HEK293T (cell line): Measurements from ENCODE around the gene FAM171A1.

Source experiments
- CTCF ChIA-PET: fragments of 350-600 bp; formaldehyde crosslinking; extraction: SDS; loops from one replicate; lab custom pipeline; 2021; ENCODE audit warnings: antibody characterized with exemption, inconsistent platforms; lab: Yijun Ruan, JAX
- POLR2A ChIA-PET: fragments of 350-600 bp; formaldehyde crosslinking; extraction: SDS; loops from one replicate; lab custom pipeline; 2020; ENCODE audit warnings: antibody characterized with exemption, inconsistent platforms; lab: Yijun Ruan, JAX
- DNase-seq: peaks from one replicate; pipeline ENCODE4 v3.0.0; 2012; ENCODE audit warnings: mixed read lengths; ENCODE audit errors: extremely low spot score
- ARNT ChIP-seq: fragments of 450-650 bp; IDR thresholded peaks from 2 replicates; pipeline ENCODE4 v1.6.1; 2017; ENCODE audit warnings: mild to moderate bottlenecking
- BHLHE40 ChIP-seq: fragments of 450-650 bp; IDR thresholded peaks from 2 replicates; pipeline ENCODE4 v1.6.1; 2016; ENCODE audit warnings: mild to moderate bottlenecking, moderate library complexity, borderline replicate concordance
- CTBP1 ChIP-seq: fragments of 450-650 bp; IDR thresholded peaks from 2 replicates; pipeline ENCODE4 v1.6.1; 2016; ENCODE audit warnings: borderline replicate concordance
- ELF4 ChIP-seq: fragments of 450-650 bp; IDR thresholded peaks from 2 replicates; pipeline ENCODE4 v1.6.1; 2017; ENCODE audit warnings: antibody characterized with exemption
- FOXA1 ChIP-seq: fragments of 450-650 bp; IDR thresholded peaks from 2 replicates; pipeline ENCODE4 v1.6.1; 2016; ENCODE audit warnings: mild to moderate bottlenecking
- FOXK2 ChIP-seq: fragments of 450-650 bp; IDR thresholded peaks from 2 replicates; pipeline ENCODE4 v1.6.1; 2016; ENCODE audit warnings: mild to moderate bottlenecking
- FOXM1 ChIP-seq: fragments of 450-650 bp; IDR thresholded peaks from 2 replicates; pipeline ENCODE4 v1.6.1; 2017; ENCODE audit warnings: mild to moderate bottlenecking, borderline replicate concordance
- HDGF ChIP-seq: fragments of 450-650 bp; IDR thresholded peaks from 2 replicates; pipeline ENCODE4 v1.6.1; 2017; ENCODE audit warnings: antibody characterized with exemption, borderline replicate concordance
- L3MBTL2 ChIP-seq: fragments of 450-650 bp; conservative IDR thresholded peaks from 2 replicates; pipeline ENCODE4 v1.6.1; 2016; ENCODE audit warnings: mild to moderate bottlenecking
- LEF1 ChIP-seq: fragments of 450-650 bp; IDR thresholded peaks from 2 replicates; pipeline ENCODE4 v1.6.1; 2017; ENCODE audit warnings: mild to moderate bottlenecking, borderline replicate concordance
- NFRKB ChIP-seq: fragments of 450-650 bp; IDR thresholded peaks from 2 replicates; pipeline ENCODE4 v1.6.1; 2016; ENCODE audit warnings: mild to moderate bottlenecking, moderate library complexity
- PKNOX1 ChIP-seq: fragments of 450-650 bp; IDR thresholded peaks from 2 replicates; pipeline ENCODE4 v1.6.1; 2016
- SP1 ChIP-seq: fragments of 450-650 bp; IDR thresholded peaks from 2 replicates; pipeline ENCODE4 v1.6.1; 2017
- SUZ12 ChIP-seq: fragments of 450-650 bp; IDR thresholded peaks from 2 replicates; pipeline ENCODE4 v1.6.1; 2016; ENCODE audit warnings: mild to moderate bottlenecking
- TARDBP ChIP-seq: fragments of 450-650 bp; IDR thresholded peaks from 2 replicates; pipeline ENCODE4 v1.6.1; 2016
- ZNF384 ChIP-seq: fragments of 450-650 bp; IDR thresholded peaks from 2 replicates; pipeline ENCODE4 v1.6.1; 2016

The FAM171A1 gene

DNA sequence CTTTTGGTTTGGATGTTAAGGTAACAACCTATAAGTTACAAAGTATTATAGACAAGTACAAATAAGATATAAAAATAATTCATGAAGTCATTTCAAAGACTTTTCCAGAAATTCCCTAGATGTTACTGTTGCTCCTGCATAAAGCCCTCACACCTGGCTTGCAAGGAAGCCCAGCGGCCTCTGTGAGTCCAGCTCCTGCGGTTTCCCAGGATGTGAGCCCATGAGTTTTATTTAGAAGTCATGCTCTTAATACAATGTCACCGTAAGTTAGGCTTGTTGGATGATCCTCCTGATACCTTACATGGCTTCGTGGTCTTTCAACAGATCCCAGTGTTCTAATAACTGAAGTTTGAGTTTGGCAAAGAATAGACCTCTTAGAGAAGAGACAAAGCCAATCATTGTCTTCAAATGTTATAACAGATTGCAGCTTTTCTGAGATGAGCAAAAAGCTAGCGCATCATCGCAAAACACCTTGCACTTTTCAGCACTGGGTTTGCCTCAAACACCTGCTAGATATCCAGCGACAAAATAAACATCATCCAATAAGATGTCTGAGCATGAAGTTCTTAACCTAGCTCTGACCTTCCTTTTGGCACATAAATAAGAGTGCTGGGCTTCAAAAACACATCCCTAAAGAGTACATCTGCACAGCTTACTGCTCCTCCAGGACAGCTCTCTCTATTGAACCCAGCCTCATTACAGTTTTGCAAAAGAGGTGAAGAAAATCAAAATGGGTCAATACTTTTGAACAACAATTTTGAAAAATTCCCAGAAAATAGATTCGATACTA lies 3.6 kb downstream of the FAM171A1 start:
- CTCF ChIA-PET: interaction anchor here (0.6 kb wide), 1 partner anchor 105 kb away, joined by 3 read pairs; no protein-coding TSS in a partner anchor
- TF ChIP-seq ELF4 (no peak), ARNT (no peak), SUZ12 (no peak), SP1 (no peak), FOXM1 (no peak), NFRKB (no peak), TARDBP (no peak)
- POLR2A ChIA-PET: no interaction called here
- DNase-seq: no peak

DNA sequence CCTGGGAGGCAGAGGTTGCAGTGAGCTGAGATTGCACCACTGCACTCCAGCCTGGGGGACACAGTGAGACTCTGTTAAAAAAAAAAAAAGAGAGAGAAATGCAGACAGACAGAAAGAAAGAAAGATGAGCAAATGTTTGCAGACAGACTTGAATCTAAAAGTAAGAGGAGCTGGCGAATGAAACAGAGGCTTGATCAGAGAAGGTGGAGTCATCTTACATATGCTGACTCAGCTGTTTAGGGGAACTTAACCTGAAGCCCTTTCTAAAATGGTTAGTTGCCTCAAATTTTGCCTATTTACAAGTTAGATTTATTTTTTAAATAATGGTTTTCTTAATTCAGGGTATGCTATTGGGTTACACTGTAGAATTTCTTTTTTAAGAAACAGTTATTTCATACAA lies 5.4 kb downstream of the FAM171A1 start:
- ChIA-PET CTCF (interaction anchor here (0.6 kb wide), 1 partner anchor 54 kb away, joined by 4 read pairs; no protein-coding TSS in a partner anchor), POLR2A (no interaction called here)
- no peak for DNase-seq

GRCh38 chr10:15364001-15364400 lies 7.1 kb downstream of the FAM171A1 start:
- TF ChIP-seq PKNOX1: no peak
- no peak for TF ChIP-seq HDGF
- TF ChIP-seq NFRKB: no peak
- TF ChIP-seq ZNF384: no peak
- TF ChIP-seq TARDBP: no peak
- no peak for TF ChIP-seq LEF1
- no peak for TF ChIP-seq ARNT
- no peak for TF ChIP-seq FOXK2
- TF ChIP-seq SUZ12: no peak
- TF ChIP-seq CTBP1: no peak
- no peak for TF ChIP-seq BHLHE40
- TF ChIP-seq FOXA1: no peak
- no peak for TF ChIP-seq L3MBTL2
- no peak for TF ChIP-seq SP1
- no peak for TF ChIP-seq ELF4
- TF ChIP-seq FOXM1: no peak
- DNase-seq: no peak
- ChIA-PET POLR2A (no interaction called here), CTCF (no interaction called here)

More for the DNA sequence above, 5.4 kb downstream of the FAM171A1 start:
- TF ChIP-seq NFRKB: no peak
- no peak for TF ChIP-seq ZNF384
- TF ChIP-seq TARDBP: no peak
- no peak for TF ChIP-seq LEF1
- no peak for TF ChIP-seq FOXA1
- TF ChIP-seq CTBP1: no peak
- no peak for TF ChIP-seq FOXM1
- TF ChIP-seq BHLHE40: no peak
- TF ChIP-seq ELF4: no peak
- TF ChIP-seq HDGF: no peak
- TF ChIP-seq PKNOX1: no peak
- TF ChIP-seq FOXK2: no peak
- no peak for TF ChIP-seq L3MBTL2
- TF ChIP-seq SP1: no peak
- TF ChIP-seq ARNT: no peak
- no peak for TF ChIP-seq SUZ12

DNA sequence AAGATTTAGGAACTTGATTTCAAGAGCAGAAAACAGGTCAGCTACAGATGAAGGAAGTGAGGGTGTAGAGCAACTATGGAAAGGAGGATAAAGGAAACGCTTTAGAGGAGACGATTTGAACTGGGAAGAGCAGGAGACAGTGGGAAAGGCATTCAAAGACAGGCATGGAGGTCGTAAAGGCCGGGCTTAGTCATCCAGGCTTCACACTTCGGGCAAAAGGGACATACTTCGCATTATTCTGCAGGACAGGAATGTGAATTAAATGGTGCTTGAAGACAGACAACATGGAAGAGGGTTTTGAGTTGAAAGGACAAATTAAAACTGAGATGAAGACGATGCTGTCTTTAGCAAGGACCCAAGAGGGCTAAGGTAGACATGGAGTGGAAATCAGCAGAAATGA lies 8.1 kb downstream of the FAM171A1 start:
- ChIA-PET POLR2A (no interaction called here), CTCF (no interaction called here)
- DNase-seq: no peak
- no peak for TF ChIP-seq PKNOX1
- TF ChIP-seq FOXM1: no peak
- no peak for TF ChIP-seq CTBP1
- TF ChIP-seq TARDBP: no peak
- no peak for TF ChIP-seq ARNT
- TF ChIP-seq SP1: no peak
- no peak for TF ChIP-seq HDGF
- TF ChIP-seq SUZ12: no peak
- no peak for TF ChIP-seq FOXK2
- TF ChIP-seq LEF1: no peak
- TF ChIP-seq L3MBTL2: no peak
- TF ChIP-seq NFRKB: no peak
- TF ChIP-seq ELF4: no peak
- TF ChIP-seq ZNF384: no peak

DNA sequence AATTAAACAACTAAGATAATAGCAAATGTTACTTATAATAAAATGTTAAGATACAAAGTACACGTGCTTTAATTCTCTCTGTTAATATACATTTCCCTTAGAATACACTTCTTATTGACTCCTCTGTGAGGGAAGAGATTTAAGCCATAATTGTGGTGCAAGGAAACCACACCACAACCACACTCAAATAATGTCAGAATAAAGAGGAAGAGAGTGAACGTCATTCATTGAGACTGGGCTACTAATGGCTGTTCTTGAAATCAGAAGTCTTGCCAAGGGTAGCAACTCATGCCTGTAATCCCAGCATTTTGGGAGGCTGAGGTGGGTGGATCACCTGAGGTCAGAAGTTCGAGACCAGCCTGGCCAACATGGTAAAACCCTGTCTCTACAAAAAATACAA lies 10.0 kb downstream of the FAM171A1 start:
- CTCF ChIA-PET: no interaction called here
- no peak for TF ChIP-seq NFRKB
- no peak for TF ChIP-seq ZNF384
- TF ChIP-seq ARNT: no peak
- TF ChIP-seq TARDBP: no peak
- TF ChIP-seq BHLHE40: no peak
- TF ChIP-seq ELF4: no peak
- TF ChIP-seq SUZ12: no peak
- TF ChIP-seq FOXA1: no peak
- TF ChIP-seq SP1: no peak
- no peak for DNase-seq
- POLR2A ChIA-PET: interaction anchor here (0.9 kb wide), 1 partner anchor 8 kb away, joined by 3 read pairs; no protein-coding TSS in a partner anchor

DNA sequence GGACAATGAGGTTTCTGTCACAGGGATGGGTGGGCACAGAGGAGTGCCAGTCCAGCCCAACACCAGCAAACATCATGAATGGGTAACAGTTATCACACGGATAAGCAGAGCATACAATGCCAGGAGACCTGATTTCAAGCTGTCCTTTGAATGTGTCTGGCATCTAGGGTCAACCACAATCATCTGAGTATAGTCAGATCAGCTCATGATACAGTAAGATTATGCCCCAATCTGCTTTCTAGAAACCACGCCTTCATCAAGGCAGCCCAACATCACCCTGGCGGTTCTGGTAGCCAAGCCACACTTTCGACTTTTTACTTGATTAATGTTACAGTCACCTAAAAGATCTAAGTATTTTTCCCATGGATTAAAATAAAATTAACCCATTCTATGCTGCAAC lies 10.5 kb downstream of the FAM171A1 start:
- POLR2A ChIA-PET: no interaction called here
- CTCF ChIA-PET: interaction anchor here (1.0 kb wide), 1 partner anchor 8 kb away, joined by 3 read pairs; no protein-coding TSS in a partner anchor

More for the DNA sequence above, 10.5 kb downstream of the FAM171A1 start:
- no peak for TF ChIP-seq PKNOX1
- no peak for TF ChIP-seq ARNT
- no peak for TF ChIP-seq SP1
- TF ChIP-seq SUZ12: no peak
- no peak for TF ChIP-seq ZNF384
- no peak for TF ChIP-seq FOXM1
- no peak for TF ChIP-seq FOXA1
- no peak for TF ChIP-seq BHLHE40
- no peak for TF ChIP-seq ELF4
- TF ChIP-seq L3MBTL2: no peak
- TF ChIP-seq NFRKB: no peak
- TF ChIP-seq HDGF: no peak
- TF ChIP-seq CTBP1: no peak
- no peak for TF ChIP-seq LEF1
- no peak for TF ChIP-seq TARDBP
- TF ChIP-seq FOXK2: no peak
- DNase-seq: no peak
